H1 (cell line): Measurements from ENCODE around the gene RASA4B. TPM values are rescaled to one million over a fixed set of nuclear protein-coding genes. Genes with fewer than 3 reads are reported as not detected.
"Not testable (repeated sequence)": the region's sequence is repeated elsewhere in the genome, so short reads cannot be mapped to it uniquely, and the experiment has no call there.

Experiments
- CTCF ChIA-PET: fragments of 300-600 bp; sonication (Branson Sonifier 250); formaldehyde crosslinking; loops from one replicate; lab custom pipeline; 2021; ENCODE audit not compliant: partially characterized antibody; lab: Charles Lee
- POLR2A ChIA-PET: fragments of 300-600 bp; sonication (Branson Sonifier 250); formaldehyde crosslinking; loops from one replicate; lab custom pipeline; 2021; ENCODE audit warnings: inconsistent platforms; ENCODE audit not compliant: partially characterized antibody; lab: Charles Lee
- DNase-seq, 2 experiments: peaks; one replicate each; pipeline versions ENCODE4 v3.0.0 to v3.0.0-alpha.2; 2010 to 2022; ENCODE audit warnings: low spot score in 2 of 2, low read depth in 1 of 2, mixed read lengths in 1 of 2
- FAIRE-seq: peaks from 2 replicates; lab custom pipeline; 2011; peaks lifted over from hg19 to GRCh38; lab: Jason Lieb, UNC
- H2AFZ ChIP-seq: 2 replicates; pipeline ENCODE4 v1.8.1; 2012; ENCODE audit warnings: low read length, inconsistent platforms
- H2AK5ac ChIP-seq: 2 replicates; pipeline ENCODE4 v1.6.1; 2013; ENCODE audit warnings: low read depth, low read length
- H2BK120ac ChIP-seq: replicated peaks from 2 replicates; pipeline ENCODE3; 2013; ENCODE audit warnings: low read depth, low read length, inconsistent platforms
- H2BK12ac ChIP-seq: 2 replicates; pipeline ENCODE4 v1.6.1; 2013; ENCODE audit warnings: low read depth, low read length
- H2BK15ac ChIP-seq: 2 replicates; pipeline ENCODE4 v1.6.1; 2013; ENCODE audit warnings: low read length
- H2BK20ac ChIP-seq: 2 replicates; pipeline ENCODE4 v1.6.1; 2013; ENCODE audit warnings: low read length
- H2BK5ac ChIP-seq: 2 replicates; pipeline ENCODE4 v1.6.1; 2013; ENCODE audit warnings: low read depth, low read length
- H3K14ac ChIP-seq: 2 replicates; pipeline ENCODE4 v1.6.1; 2013; ENCODE audit warnings: inconsistent platforms; ENCODE audit not compliant: insufficient read length
- H3K18ac ChIP-seq: 2 replicates; pipeline ENCODE4 v1.6.1; 2013; ENCODE audit warnings: low read length; ENCODE audit errors: extremely low read depth
- H3K23ac ChIP-seq: 2 replicates; pipeline ENCODE4 v1.6.1; 2013; ENCODE audit warnings: inconsistent platforms; ENCODE audit not compliant: insufficient read length
- H3K23me2 ChIP-seq: 2 replicates; pipeline ENCODE4 v1.6.1; 2013; ENCODE audit warnings: low read depth, low read length
- H3K27ac ChIP-seq: 2 replicates; pipeline ENCODE4 v1.6.1; 2011; ENCODE audit warnings: low read depth, low read length, inconsistent platforms
- H3K27me3 ChIP-seq, 4 experiments: replicated peaks in 1 of 4; 1 replicate in 1 of 4; 2 replicates in 3 of 4; pipeline versions ENCODE4 v1.6.1 to v1.8.1; 2011 to 2013; ENCODE audit warnings: low read length in 3 of 4, mild to moderate bottlenecking in 3 of 4, inconsistent platforms in 2 of 4, mixed read lengths in 2 of 4, moderate library complexity in 1 of 4; ENCODE audit not compliant: control insufficient read depth in 3 of 4, insufficient read depth in 3 of 4; ENCODE audit errors: extremely low read depth in 1 of 4
- H3K36me3 ChIP-seq, 4 experiments: 2 replicates each; pipeline versions ENCODE4 v1.6.1 to v1.8.1; 2011 to 2013; ENCODE audit warnings: mild to moderate bottlenecking in 4 of 4, low read length in 3 of 4, moderate library complexity in 2 of 4, control low read depth in 1 of 4, inconsistent platforms in 1 of 4; ENCODE audit not compliant: insufficient read depth in 4 of 4, control insufficient read depth in 2 of 4
- H3K4ac ChIP-seq: replicated peaks from 2 replicates; pipeline ENCODE3; 2013; ENCODE audit warnings: low read length, low read depth, mixed read lengths, inconsistent platforms; ENCODE audit not compliant: insufficient read length
- H3K4me1 ChIP-seq, 4 experiments: replicated peaks in 1 of 4; 1 replicate in 1 of 4; 2 replicates in 3 of 4; pipeline versions ENCODE4 v1.6.1 to v1.8.1; 2011 to 2013; ENCODE audit warnings: low read length in 3 of 4, inconsistent platforms in 2 of 4, mixed read lengths in 1 of 4; ENCODE audit not compliant: insufficient read depth in 4 of 4, control insufficient read depth in 3 of 4
- H3K4me2 ChIP-seq, 2 experiments: 2 replicates each; pipeline versions ENCODE4 v1.6.1 to v1.8.1; 2011 to 2013; ENCODE audit warnings: low read depth in 2 of 2, low read length in 2 of 2, control low read depth in 1 of 2, inconsistent platforms in 1 of 2, mild to moderate bottlenecking in 1 of 2; ENCODE audit not compliant: insufficient read depth in 1 of 2
- H3K4me3 ChIP-seq, 4 experiments: fragments of 200-600, 300-600 bp in 1 of 4; sonication (generic), shearing (Covaris generic), sonication (Bioruptor Twin) in 1 of 4; 2 replicates each; pipeline versions ENCODE4 v1.5.1 to v1.8.1; 2011 to 2016; ENCODE audit warnings: low read length in 4 of 4, low read depth in 3 of 4, control low read depth in 2 of 4, inconsistent platforms in 2 of 4, mild to moderate bottlenecking in 2 of 4, mixed read lengths in 1 of 4, moderate library complexity in 1 of 4; ENCODE audit not compliant: insufficient read depth in 2 of 4; ENCODE audit errors: extremely low read depth in 1 of 4
- H3K56ac ChIP-seq: replicated peaks from 2 replicates; pipeline ENCODE3; 2013; ENCODE audit warnings: low read depth, mild to moderate bottlenecking, mixed read lengths, low read length, inconsistent platforms; ENCODE audit not compliant: insufficient read length
- H3K79me1 ChIP-seq: 2 replicates; pipeline ENCODE4 v1.6.1; 2013; ENCODE audit warnings: low read depth, low read length, control low read depth
- H3K79me2 ChIP-seq, 2 experiments: 2 replicates each; pipeline versions ENCODE4 v1.6.1 to v1.8.1; 2012 to 2013; ENCODE audit warnings: low read length in 2 of 2, mild to moderate bottlenecking in 2 of 2, inconsistent platforms in 1 of 2; ENCODE audit not compliant: insufficient read depth in 2 of 2, control insufficient read depth in 1 of 2
- H3K9ac ChIP-seq, 4 experiments: replicated peaks in 1 of 4; 1 replicate in 1 of 4; 2 replicates in 3 of 4; pipeline versions ENCODE4 v1.6.1 to v1.8.1; 2011 to 2013; ENCODE audit warnings: low read depth in 3 of 4, low read length in 3 of 4, control low read depth in 2 of 4, mild to moderate bottlenecking in 2 of 4, moderate library complexity in 2 of 4, inconsistent platforms in 1 of 4; ENCODE audit errors: extremely low read depth in 1 of 4
- H3K9me3 ChIP-seq, 2 experiments: 2 replicates each; pipeline versions ENCODE4 v1.6.1 to v1.8.1; 2012 to 2013; ENCODE audit warnings: mild to moderate bottlenecking in 2 of 2, moderate library complexity in 2 of 2, control low read depth in 1 of 2, inconsistent platforms in 1 of 2, low read depth in 1 of 2, low read length in 1 of 2, mixed read lengths in 1 of 2; ENCODE audit not compliant: insufficient read depth in 2 of 2
- H4K20me1 ChIP-seq, 2 experiments: replicated peaks in 1 of 2; 2 replicates each; pipeline versions ENCODE3 to v1.8.1; 2011 to 2013; ENCODE audit warnings: inconsistent platforms in 2 of 2, low read length in 2 of 2, mild to moderate bottlenecking in 1 of 2; ENCODE audit not compliant: insufficient read depth in 2 of 2, control insufficient read depth in 1 of 2
- H4K5ac ChIP-seq: 2 replicates; pipeline ENCODE4 v1.6.1; 2013; ENCODE audit warnings: low read length, low read depth, mixed read lengths, inconsistent platforms; ENCODE audit not compliant: insufficient read length
- H4K8ac ChIP-seq: 2 replicates; pipeline ENCODE4 v1.8.0; 2013; ENCODE audit warnings: mild to moderate bottlenecking, moderate library complexity, low read length, inconsistent platforms; ENCODE audit not compliant: insufficient read depth; ENCODE audit errors: extremely low read depth
- H4K91ac ChIP-seq: replicated peaks from 2 replicates; pipeline ENCODE3; 2013; ENCODE audit warnings: low read length, mixed read lengths, inconsistent platforms; ENCODE audit not compliant: insufficient read length
- CTCF ChIP-seq, 3 experiments: IDR thresholded peaks; 1 replicate in 2 of 3; 2 replicates in 1 of 3; pipeline versions ENCODE4 v1.5.1 to v1.6.1; 2011; ENCODE audit warnings: low read length in 3 of 3, mild to moderate bottlenecking in 3 of 3, inconsistent platforms in 2 of 3, low read depth in 1 of 3, moderate library complexity in 1 of 3; ENCODE audit not compliant: insufficient read depth in 1 of 3; ENCODE audit errors: control extremely low read depth in 1 of 3
- NRF1 ChIP-seq: IDR thresholded peaks from 2 replicates; pipeline ENCODE4 v1.6.1; 2011; ENCODE audit warnings: mild to moderate bottlenecking, low read depth, low read length, improper control_type of control experiment
- POLR2A ChIP-seq, 2 experiments: IDR thresholded peaks; 1 replicate in 1 of 2; 2 replicates in 1 of 2; pipeline ENCODE4 v1.6.1; 2011; ENCODE audit warnings: low read depth in 2 of 2, low read length in 2 of 2, mild to moderate bottlenecking in 2 of 2; ENCODE audit errors: control extremely low read depth in 1 of 2
- POLR2AphosphoS5 ChIP-seq: IDR thresholded peaks from 2 replicates; pipeline ENCODE4 v1.6.1; 2011; ENCODE audit warnings: low read depth, low read length
- TAF1 ChIP-seq: IDR thresholded peaks from 2 replicates; pipeline ENCODE4 v1.6.1; 2011; ENCODE audit warnings: mild to moderate bottlenecking, low read depth, low read length
- TBP ChIP-seq: IDR thresholded peaks from 2 replicates; pipeline ENCODE4 v1.6.1; 2011; ENCODE audit warnings: low read depth, low read length, improper control_type of control experiment
- WGBS, 2 experiments: shearing (Covaris generic) in 1 of 2; methylation state at CpG; one replicate each; pipeline versions ENCODE4 v1.1.6 to v1.1.7; 2013 to 2015; ENCODE audit warnings: low lambda C conversion rate in 2 of 2, mixed read lengths in 2 of 2, inconsistent platforms in 1 of 2, low coverage in 1 of 2, missing lambda C conversion rate in 1 of 2; ENCODE audit not compliant: insufficient replicate concordance in 2 of 2, insufficient coverage in 1 of 2, insufficient read length in 1 of 2; ENCODE audit errors: extremely low coverage in 1 of 2, missing lambda C conversion rate in 1 of 2; 5-methylcytosine and 5-hydroxymethylcytosine counted together
- polyA plus RNA-seq, 7 experiments: library from polyadenylated mRNA; depleted of rRNA in 3 of 7; stranded (reverse) in 5 of 7; unstranded in 2 of 7; fragments of >200 nt in 5 of 7; fragments of 200-250 nt in 2 of 7; gene quantifications; 1 replicate in 5 of 7; 2 replicates in 1 of 7; 4 replicates in 1 of 7; pipeline versions ENCODE4 v1.2.1 to v1.2.3, GENCODE V29; 2011 to 2013; ENCODE audit warnings: missing spikeins in 2 of 7, mixed read lengths in 2 of 7
- total RNA-seq: library from RNA; stranded (reverse); fragmentation: NEBNext Ultra II Directional; extraction: Animal tissue kit (Norgen Biotek cat#: 25700); gene quantifications from 2 replicates; pipeline ENCODE4 v1.2.1, GENCODE V29; 2021

Gene RASA4B
- total and polyA plus RNA-seq, 2 of the 8 experiments (the other 6 are each of a cell fraction or from before 2014, with no cell fraction given): 3.4 to 6.7 TPM

GRCh38 chr7:102478314-102479208, 39.0 kb downstream of the RASA4B start, which contains the start of gene POLR2J:
TSS of gene POLR2J (minus strand) at chr7:102478922. CDS start at chr7:102478860, 62 bp downstream.
- H2AK5ac ChIP-seq, H2BK12ac ChIP-seq, POLR2A ChIA-PET, H4K8ac ChIP-seq, H3K23ac ChIP-seq, H3K14ac ChIP-seq, H3K79me1 ChIP-seq, H3K4ac ChIP-seq, H3K36me3 ChIP-seq, H3K27ac ChIP-seq, H4K20me1 ChIP-seq, H3K27me3 ChIP-seq, H2BK15ac ChIP-seq, H3K23me2 ChIP-seq, H3K56ac ChIP-seq, H2AFZ ChIP-seq, H3K18ac ChIP-seq, H3K9ac ChIP-seq, H4K5ac ChIP-seq, H2BK120ac ChIP-seq, H3K4me1 ChIP-seq, H2BK5ac ChIP-seq, FAIRE-seq, H4K91ac ChIP-seq, H3K4me2 ChIP-seq, CTCF ChIA-PET, H2BK20ac ChIP-seq, H3K9me3 ChIP-seq, H3K79me2 ChIP-seq: not testable (repeated sequence)
- WGBS, 2 experiments: 0% methylated on average over 21 of the region's 72 CpGs; no CpG with 5 or more reads in 1 of the 2 experiments
- H3K4me3 ChIP-seq: peak within 1 kb of the TSS in 3 of 4 experiments; percentile 21 to 54 (median 23); a peak in 4 of 8 replicates
- peak; percentile 57 to 98 for DNase-seq
- 0 out of 2 replicates have a peak, but pooled peaks have one; percentile 36 for TF ChIP-seq POLR2AphosphoS5
- TF ChIP-seq NRF1: peak; percentile 27; the same call in 1 of the 2 replicates
- TF ChIP-seq POLR2A (IDR thresholded peaks at IDR 0.05; ENCODE audit: control extremely low read depth in 1 of 2, low read depth in 2 of 2, low read length in 2 of 2): 0 out of 3 replicates have a peak, but pooled peaks of 1 of the 2 experiments have one; percentile 33
- TF ChIP-seq CTCF (IDR thresholded peaks at IDR 0.05; ENCODE audit: control extremely low read depth in 1 of 3, insufficient read depth in 1 of 3, low read depth in 1 of 3, low read length in 3 of 3): peak in 1 of 3 experiments; percentile 36; a peak in 2 of 4 replicates
- TF ChIP-seq TBP: peak; percentile 71
- TF ChIP-seq TAF1: peak; percentile 80
